ENCODE measurements around the gene UBE2D3.

GRCh38 chr4:102860611-102861324 is 33.4 kb upstream of the UBE2D3 start:
- no peak for TF ChIP-seq CTCF (IDR thresholded peaks at IDR 0.05; ENCODE audit: poor library complexity)
- TF ChIP-seq EZH2phosphoT487 (IDR thresholded peaks at IDR 0.05; ENCODE audit: low read depth, severe bottlenecking, unreplicated experiment) = no peak
- no peak for TF ChIP-seq EZH2 (IDR thresholded peaks at IDR 0.05; ENCODE audit: borderline replicate concordance)

Measured in hepatocyte (in vitro differentiated cells).